Body of pancreas (tissue), 4 donors: ENCODE measurements around the gene IFNA5.

Source experiments
- CTCF ChIP-seq, 7 experiments: fragments of 450-650 bp in 4 of 7; fragments of 200-600 bp in 3 of 7; sonication (generic) in 3 of 7; IDR thresholded peaks; one replicate each; pipeline ENCODE4 v1.5.1; 2016 to 2019; ENCODE audit warnings: antibody characterized with exemption in 7 of 7
- POLR2A ChIP-seq, 3 donors: fragments of 450-650 bp; IDR thresholded peaks; one replicate each; pipeline ENCODE4 v1.6.1; 2016; ENCODE audit warnings: antibody characterized with exemption in 3 of 3, mild to moderate bottlenecking in 2 of 3

DNA sequence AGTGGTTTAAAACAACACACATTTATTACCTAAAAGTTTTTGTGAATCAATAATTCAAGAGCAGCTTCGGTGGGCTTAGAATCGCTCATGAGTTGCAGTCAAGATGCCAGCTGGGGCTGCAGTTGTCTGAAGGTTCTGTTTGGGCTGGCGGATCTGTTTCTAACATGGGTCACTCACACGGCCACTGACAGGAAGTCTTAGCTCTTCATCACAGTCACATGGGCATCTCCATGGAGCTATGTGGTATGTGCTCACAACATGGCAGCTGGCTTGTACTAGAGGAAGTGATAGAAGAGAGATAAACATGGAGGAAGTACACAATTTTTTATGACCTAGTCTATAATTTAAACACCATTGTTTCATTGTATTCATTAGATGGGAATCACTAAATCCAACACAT, 18.9 kb upstream of the IFNA5 start:
- no peak for TF ChIP-seq CTCF (IDR thresholded peaks at IDR 0.05)
- TF ChIP-seq POLR2A (IDR thresholded peaks at IDR 0.05) = no peak
